ENCODE data around the gene UBTD1.
"Not testable (repeated sequence)": the region's sequence is repeated elsewhere in the genome, so short reads cannot be mapped to it uniquely, and the experiment has no call there.

UBTD1 gene

DNA sequence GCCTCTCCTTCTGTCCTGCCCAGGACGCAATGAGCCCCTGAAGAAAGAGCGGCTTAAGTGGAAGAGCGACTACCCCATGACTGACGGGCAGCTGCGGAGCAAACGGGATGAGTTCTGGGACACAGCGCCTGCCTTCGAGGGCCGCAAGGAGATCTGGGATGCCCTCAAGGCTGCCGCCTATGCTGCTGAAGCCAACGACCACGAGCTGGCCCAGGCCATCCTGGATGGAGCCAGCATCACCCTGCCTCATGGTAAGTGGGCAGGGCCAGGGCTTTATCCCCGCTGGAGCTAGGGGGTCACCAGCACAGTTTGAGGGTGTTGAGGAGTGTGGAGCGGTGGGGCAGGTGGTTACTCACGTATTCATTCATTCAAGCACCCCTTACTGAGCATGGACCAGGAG is 69.2 kb downstream of the UBTD1 start:
- no peak for DNase-seq

- DNase-seq: no peak
These were observed 71.5 kb downstream of the UBTD1 start for GRCh38 chr10:97570146-97570788.

DNA sequence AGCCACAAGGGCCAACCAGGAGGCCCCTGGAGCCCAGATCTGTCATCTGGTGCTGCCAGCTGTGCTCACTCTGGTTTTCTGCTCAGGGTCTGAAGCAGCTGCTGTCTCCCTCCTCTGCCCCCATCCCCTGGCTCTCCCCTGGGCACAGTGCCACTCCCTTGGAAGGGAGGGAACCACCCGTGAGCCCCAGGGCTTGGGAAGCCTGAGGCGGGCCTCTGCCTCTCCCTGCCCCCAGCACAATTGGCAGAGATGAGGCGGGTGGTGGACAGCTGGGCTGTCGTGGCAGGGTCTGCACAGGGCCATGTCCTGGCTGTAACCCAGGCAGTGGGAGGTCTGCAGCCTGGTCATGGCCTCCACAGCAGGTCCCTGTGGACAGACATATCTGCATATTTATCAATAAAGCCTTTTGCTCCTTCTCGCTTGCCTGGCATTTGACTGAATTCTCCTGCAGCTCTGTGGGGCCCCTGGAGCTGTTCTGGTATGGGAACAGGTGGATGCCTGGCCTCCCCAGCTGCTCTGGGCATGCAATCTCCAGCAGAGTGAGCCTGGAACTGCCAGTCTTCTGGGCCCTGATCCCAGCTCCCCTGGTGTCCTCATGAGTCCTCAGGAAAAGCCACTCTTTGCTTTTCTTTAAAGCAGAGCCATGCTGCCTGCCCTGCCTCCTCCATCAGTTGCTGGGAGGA is 72.2 kb downstream of the UBTD1 start:
- no peak for DNase-seq

GRCh38 chr10:97571622-97572021 is 72.9 kb downstream of the UBTD1 start:
- no peak for DNase-seq

DNA sequence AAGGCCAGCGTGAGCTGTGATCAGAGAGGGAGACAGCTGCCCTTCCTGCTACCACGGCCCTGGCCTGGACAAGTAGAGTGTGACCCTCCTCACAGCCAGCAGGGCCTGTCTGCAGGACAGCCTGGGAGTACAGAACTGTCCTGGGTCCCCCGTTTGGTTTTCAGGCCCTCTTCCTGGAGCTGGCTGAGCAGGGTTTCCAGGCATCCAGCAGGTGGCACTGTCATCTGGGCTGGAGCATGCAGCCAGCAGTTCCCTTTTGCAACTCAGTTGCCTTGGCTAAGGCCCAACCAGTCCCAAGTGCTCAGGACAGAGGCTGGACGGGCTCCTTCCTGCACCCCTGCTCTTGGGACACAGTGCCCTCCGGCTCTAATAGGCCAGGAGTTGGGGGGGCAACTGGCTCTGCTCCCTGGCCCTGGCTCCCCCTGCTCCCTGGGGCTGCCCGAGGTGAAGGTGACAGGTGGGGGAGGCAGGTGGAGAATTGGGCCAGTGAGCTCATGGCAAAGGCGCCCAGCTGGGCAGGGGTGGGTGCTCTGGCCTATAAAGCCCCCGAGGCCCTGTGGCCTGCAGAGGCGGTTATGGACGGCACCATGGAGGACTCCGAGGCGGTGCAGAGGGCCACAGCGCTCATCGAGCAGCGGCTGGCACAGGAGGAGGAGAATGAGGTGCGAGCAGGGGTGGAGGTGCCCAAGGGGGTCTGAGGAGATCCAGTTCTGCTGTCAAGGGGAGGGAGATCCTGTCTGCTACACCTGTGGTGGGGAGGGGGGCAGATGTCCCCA is 73.7 kb downstream of the UBTD1 start, which contains the start of gene ANKRD2:
ANKRD2 (plus strand) TSS at position 566 of the 776 bp plus-strand sequence; CDS start at position 576, 10 bp downstream.
- peak; percentile 72 for DNase-seq

- DNase-seq: no peak
These were observed 74.3 kb downstream of the UBTD1 start for GRCh38 chr10:97573021-97573420.

DNA sequence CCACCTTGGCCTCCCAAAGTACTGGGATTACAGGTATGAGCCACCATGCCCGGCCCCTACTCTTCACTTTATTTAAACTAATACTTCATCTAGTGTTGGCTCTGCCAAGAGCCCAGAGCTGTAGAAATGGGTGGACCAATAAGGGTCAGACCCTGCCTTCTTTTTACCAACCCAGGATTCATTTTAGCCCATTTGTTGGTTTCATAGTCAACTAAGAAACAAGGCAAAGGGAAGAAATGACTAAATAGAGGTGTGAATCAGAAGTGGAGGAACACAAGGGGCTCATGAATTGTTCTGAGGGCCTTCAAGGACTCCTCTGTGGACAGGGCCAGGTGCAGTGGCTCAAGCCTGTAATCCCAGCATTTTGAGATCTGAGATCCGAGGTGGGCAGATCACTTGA is 74.9 kb downstream of the UBTD1 start:
- DNase-seq: no peak

- DNase-seq: peak; percentile 90
These were observed 75.8 kb downstream of the UBTD1 start for GRCh38 chr10:97574374-97575126.

DNA sequence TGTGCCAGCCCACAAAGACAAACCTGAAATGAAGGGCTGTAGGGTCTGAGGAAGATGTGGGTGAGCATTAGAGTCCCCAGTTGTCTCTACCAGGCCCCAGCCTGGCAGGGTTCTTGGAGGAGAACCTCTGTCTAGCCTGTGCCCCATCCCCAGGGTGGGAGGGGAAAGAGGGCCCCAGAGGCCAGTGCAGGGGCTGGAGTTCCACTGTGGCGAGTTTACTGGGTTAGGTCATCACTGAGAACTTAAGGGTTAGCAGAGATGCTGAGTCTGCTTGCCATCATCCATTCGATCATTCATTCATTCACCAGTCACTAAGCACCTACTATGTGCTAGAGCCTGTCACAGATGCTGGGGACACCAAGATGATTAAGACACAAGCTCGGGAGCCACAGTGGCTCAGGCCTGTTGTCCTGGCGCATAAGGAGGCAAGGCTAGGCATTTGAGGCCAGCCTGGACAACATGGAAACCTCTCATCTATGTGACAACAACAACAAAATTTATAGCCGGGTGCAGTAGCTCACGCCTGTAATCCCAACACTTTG is 76.5 kb downstream of the UBTD1 start:
- no peak for DNase-seq

GRCh38 chr10:97576487-97576886 is 77.8 kb downstream of the UBTD1 start:
- DNase-seq: not testable (repeated sequence)

DNA sequence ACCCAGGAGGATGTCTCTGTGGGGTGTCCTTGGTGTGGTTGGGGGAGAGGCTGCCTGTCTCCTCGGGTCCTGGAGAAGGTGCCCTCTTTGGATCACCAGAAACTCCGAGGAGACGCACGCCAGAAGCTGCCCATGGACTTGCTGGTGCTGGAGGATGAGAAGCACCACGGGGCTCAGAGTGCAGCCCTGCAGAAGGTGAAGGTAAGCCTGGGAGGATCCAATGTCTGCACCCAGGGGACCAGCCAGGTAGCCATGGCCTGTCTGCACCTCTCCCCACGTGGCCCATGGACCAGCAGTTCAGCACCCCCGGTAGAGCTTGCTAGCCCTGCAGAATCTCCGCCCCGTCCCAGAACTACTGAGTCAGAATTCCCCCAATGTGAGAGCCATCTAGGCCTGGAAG is 79.0 kb downstream of the UBTD1 start:
- no peak for DNase-seq

DNA sequence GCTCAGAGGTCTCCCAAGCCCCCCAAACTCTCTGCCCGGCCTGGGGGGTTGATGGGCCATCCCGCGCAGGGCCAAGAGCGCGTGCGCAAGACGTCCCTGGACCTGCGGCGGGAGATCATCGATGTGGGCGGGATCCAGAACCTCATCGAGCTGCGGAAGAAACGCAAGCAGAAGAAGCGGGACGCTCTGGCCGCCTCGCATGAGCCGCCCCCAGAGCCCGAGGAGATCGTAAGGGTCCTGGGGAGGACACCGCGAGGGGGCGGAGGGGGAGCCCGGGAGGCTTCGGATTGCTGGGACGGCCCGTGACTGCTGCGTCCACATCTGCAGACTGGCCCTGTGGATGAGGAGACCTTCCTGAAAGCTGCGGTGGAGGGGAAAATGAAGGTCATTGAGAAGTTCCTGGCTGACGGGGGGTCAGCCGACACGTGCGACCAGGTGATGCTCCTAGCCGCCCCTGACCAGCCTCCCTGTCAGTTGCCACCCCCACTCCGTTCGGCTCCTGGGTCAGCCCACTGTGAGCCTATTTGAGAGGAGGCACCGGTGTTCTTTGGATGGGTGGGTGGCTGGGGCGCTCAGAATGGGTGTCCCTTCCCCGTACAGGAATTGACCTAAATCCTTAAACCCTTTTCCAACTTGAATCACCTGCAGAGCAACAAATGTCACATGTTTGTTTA is 79.6 kb downstream of the UBTD1 start:
- DNase-seq: no peak

DNA sequence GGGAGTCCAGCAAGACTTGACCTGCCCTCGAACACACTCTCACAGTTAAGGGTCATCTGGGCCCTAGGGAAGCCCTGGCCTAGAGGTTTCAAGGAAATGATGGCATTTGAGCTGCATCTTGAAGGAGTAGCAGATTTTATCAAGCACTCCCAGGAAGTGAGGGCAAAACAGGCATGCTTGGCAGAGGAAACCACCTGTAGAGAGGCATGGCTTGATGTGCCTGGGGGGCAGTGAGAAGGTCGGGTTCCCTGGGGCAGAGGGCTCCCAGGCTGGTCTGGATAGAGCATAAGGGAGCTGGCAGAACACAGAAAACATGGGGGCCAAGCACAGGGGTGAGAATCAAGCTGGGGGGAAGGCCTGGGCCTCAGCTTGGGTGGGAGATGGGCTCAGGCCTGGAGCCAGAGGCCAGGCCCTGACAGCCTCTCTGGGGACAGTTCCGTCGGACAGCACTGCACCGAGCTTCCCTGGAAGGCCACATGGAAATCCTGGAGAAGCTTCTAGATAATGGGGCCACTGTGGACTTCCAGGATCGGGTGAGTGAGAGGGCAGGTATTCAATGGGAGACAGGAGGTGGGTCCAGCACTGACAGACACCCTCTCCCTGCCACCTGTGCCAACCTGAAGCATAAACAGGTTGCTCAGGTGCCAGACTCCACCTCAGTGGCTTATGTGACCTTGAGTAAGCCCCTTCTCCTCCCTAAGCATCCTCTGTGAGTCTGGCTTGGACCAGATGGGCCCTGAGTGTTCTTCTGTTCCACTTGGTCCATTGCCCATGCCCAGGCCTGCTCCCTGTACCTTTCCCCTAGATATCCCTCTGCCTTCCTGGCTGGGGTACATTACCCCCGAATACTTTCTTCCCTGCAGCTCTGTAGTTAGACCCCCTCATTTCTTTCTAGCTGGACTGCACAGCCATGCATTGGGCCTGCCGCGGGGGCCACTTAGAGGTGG is 82.0 kb downstream of the UBTD1 start:
- DNase-seq: no peak

GRCh38 chr10:97582169-97582568 is 83.4 kb downstream of the UBTD1 start:
- no peak for DNase-seq

GRCh38 chr10:97583476-97583875 is 84.8 kb downstream of the UBTD1 start:
- no peak for DNase-seq

GRCh38 chr10:97584060-97584797 is 85.5 kb downstream of the UBTD1 start, which contains the start of gene HOGA1:
Gene HOGA1 (plus strand): TSS chr10:97584389. CDS start chr10:97584704, 315 bp downstream.
- peak; percentile 28 for DNase-seq

DNA sequence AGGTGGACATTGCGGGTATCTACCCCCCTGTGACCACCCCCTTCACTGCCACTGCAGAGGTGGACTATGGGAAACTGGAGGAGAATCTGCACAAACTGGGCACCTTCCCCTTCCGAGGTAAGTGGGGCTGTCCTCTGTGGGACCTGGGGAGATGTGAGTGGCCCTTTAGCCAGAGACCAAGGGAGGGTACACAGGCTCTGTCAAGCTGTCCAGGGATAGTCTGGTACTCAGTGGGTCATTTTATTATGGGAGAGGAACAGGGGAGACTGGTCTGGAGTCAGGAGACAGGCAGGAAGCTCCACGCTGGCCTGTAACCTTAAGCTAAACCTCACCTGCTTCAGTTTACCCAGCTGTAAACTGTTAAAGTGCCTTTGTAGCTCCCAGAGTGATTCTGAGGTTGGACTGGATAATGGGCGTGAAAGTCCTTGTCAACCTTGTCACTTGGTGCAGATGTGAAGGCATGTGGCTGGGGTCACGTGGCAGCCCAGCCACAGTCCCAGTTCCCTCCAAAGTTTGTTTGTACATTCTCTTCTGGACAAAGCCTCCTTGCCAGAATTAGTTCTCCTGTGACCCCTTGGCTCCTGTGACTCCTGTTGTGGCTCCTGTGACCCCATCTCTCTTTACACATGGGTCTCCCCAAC is 86.2 kb downstream of the UBTD1 start:
- no peak for DNase-seq

GRCh38 chr10:97585439-97585811 is 86.7 kb downstream of the UBTD1 start:
- DNase-seq: no peak

DNA sequence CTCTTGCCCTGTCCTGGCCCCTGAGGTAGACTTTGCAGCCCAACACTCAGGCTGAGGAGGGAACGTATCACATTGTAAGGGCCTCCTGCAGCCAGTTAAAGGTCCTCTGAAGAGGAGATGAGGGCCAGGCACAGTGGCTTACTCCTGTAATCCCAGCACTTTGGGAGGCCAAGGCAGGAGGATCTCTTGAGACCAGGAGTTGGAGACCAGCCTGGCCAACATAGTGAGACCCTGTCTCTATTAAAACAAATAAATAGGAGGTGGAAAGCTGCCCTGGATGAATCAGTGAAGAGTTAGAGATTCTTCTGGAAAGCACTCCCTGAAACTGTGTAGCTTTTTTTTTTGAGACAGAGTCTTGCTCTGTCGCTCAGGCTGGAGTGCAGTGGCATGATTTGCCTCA is 88.5 kb downstream of the UBTD1 start:
- DNase-seq: no peak

DNA sequence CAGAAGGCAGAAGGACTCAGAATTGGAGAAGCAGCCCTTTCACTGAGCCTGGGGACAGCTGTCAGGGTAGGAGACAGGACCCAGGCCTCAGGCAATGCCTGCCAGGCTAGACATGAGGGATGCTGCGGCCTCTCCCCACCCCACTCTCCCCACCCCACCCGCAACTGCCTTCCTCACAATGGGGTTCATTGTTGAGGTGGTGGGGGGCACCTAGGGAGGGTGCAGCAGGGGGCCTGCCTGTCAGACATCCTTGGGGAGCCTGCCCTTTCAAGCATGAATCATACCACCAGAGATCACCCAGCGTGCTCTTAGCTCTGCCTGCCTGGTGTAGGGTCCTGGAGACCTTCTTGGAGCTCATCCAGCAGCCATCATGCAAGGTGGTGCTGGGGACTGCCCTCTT is 90.8 kb downstream of the UBTD1 start, which contains the start of gene C10orf62:
C10orf62 (plus strand) TSS at position 243 of the 400 bp plus-strand sequence. CDS start 177 bp downstream, outside the sequence.
- DNase-seq: no peak
